Fibroblast of villous mesenchyme (primary cell): ENCODE results near the gene IFIH1. TPM values are rescaled to one million over a fixed set of nuclear protein-coding genes. Genes with fewer than 3 reads are reported as not detected.

Experiments
- DNase-seq: peaks from one replicate; pipeline ENCODE4 v3.0.0-alpha.2; 2010; ENCODE audit warnings: low read depth
- H3K4me3 ChIP-seq: 2 replicates; pipeline ENCODE4 v1.5.1; 2011; ENCODE audit warnings: low read depth, mild to moderate bottlenecking, low read length
- total RNA-seq: library from RNA; depleted of rRNA; stranded (reverse); fragments of >200 nt; gene quantifications from 2 replicates; pipeline ENCODE4 v1.2.3, GENCODE V29; 2012
- TF ChIP-seq, protein P1 (sequence below): IDR thresholded peaks from 2 replicates; pipeline ENCODE4 v1.5.1; 2012; ENCODE audit warnings: low read depth, mild to moderate bottlenecking, low read length; ENCODE audit not compliant: insufficient read depth

The IFIH1 gene
- total RNA-seq, 1 donor, result 7.8 TPM

- no peak for DNase-seq
- no peak overlapping the region for H3K4me3 ChIP-seq
- TF ChIP-seq, protein P1, sequence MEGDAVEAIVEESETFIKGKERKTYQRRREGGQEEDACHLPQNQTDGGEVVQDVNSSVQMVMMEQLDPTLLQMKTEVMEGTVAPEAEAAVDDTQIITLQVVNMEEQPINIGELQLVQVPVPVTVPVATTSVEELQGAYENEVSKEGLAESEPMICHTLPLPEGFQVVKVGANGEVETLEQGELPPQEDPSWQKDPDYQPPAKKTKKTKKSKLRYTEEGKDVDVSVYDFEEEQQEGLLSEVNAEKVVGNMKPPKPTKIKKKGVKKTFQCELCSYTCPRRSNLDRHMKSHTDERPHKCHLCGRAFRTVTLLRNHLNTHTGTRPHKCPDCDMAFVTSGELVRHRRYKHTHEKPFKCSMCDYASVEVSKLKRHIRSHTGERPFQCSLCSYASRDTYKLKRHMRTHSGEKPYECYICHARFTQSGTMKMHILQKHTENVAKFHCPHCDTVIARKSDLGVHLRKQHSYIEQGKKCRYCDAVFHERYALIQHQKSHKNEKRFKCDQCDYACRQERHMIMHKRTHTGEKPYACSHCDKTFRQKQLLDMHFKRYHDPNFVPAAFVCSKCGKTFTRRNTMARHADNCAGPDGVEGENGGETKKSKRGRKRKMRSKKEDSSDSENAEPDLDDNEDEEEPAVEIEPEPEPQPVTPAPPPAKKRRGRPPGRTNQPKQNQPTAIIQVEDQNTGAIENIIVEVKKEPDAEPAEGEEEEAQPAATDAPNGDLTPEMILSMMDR, result no peak
These were observed 87.7 kb downstream of the IFIH1 start for GRCh38 chr2:162230761-162231160.

DNA sequence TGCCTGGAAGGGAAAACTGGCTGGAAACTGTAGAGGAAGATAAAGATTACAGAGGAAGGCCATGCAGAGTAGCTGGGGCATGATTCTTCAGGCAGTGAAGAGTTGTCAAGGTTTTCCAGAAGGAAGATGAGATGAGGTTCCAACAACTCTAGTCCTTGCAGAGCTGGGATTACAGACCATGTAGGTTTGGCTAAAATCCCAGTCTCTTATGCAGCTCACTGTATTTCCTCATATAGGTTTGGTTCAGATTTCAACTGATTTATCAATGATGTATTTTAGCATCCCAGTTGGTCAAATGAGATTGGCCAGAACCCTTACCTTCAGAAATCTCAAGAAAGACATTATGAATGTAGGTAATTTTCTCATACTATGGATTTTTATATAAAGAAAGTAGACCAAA lies 91.6 kb downstream of the IFIH1 start:
- no peak for DNase-seq

GRCh38 chr2:162221064-162221463 lies 97.4 kb downstream of the IFIH1 start:
- H3K4me3 ChIP-seq, result no peak overlapping the region
- DNase-seq, result peak; percentile 79
- TF ChIP-seq, protein P1, result peak; percentile 97

More for the DNA sequence above, 91.6 kb downstream of the IFIH1 start:
- TF ChIP-seq, protein P1, result no peak
- no peak overlapping the region for H3K4me3 ChIP-seq

DNA sequence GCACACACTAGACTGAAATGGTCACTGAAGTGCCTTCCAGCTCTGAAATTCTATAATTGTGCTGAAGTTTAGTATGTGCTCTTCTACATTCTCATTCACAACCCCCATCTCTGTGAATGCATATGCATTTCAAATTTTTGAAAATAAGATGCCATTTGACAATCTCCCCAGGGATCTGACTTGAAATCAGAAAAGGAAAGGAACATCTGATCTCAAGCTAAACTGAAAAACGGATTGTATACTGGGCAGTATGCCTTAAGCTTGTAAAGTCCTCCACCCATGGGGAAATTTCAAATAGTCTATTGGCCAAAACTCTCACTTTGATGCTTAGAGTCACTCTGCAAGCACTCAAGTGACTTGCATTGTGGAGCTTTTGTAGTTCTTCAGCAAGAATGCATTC lies 98.1 kb downstream of the IFIH1 start:
- DNase-seq, result no peak
- no peak overlapping the region for H3K4me3 ChIP-seq
- TF ChIP-seq, protein P1, result no peak

- H3K4me3 ChIP-seq, result no peak overlapping the region
- TF ChIP-seq, protein P1, result no peak
- no peak for DNase-seq
These were observed 99.1 kb downstream of the IFIH1 start for GRCh38 chr2:162219426-162219825.

- no peak overlapping the region for H3K4me3 ChIP-seq
- TF ChIP-seq, protein P1, result no peak
- peak; percentile 60 for DNase-seq
These were observed 100.9 kb downstream of the IFIH1 start for GRCh38 chr2:162217598-162217997.

Other genes starting within 250 kb of the IFIH1 start
- 58.6 and 130 TPM in 2 replicates for gene DPP4, start 244.5 kb downstream of the IFIH1 start, total RNA-seq
- not detected in 2 replicates for gene GCG, start 166.4 kb downstream of the IFIH1 start, total RNA-seq
- 207 and 223 TPM in 2 replicates for gene FAP, start 75.2 kb downstream of the IFIH1 start, total RNA-seq
- 2.3 and 3.9 TPM in 2 replicates for gene GCA, start 25.4 kb upstream of the IFIH1 start, total RNA-seq